ENCODE results near the gene PPM1M.

Gene PPM1M

DNA sequence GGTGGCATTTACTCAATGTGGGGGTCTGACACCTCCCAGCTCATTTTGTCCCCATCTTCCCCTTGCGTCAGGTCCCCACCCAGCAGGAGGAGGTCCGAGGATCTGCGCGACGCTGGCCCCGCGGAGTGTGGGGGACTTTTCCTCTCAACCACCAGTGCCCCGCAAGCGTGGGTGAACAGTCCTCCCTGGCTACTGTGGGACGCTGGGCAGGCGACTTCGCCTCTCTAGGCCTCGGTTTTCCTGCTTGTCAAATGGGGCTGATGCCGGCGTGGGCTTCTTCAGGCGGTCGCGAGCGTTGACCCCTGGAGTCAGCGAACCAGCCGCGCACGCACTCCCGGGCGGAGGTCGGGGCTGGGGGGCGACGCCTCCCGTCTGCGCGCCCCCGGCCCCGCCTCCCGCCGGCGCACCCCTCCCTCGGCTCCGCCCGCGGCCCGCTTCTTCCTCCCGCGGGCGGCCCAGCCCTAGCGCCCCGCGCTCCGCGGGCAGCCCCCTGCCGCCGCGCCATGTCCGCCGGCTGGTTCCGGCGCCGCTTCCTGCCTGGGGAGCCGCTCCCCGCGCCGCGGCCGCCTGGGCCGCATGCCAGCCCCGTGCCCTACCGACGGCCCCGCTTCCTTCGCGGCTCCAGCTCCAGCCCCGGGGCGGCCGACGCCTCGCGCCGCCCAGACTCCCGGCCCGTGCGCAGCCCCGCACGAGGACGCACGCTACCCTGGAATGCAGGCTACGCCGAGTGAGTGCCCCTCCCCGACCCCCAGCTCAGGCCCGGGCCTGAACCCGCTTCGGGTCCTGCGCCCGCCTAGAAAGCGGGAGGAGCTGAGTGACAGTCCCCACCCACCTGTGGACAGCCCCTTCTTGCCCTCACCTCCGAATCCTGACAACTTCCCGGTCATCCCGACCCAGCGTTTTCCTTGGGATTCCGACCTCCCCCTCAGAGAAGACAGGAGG lies at the start of gene PPM1M:
Gene PPM1M, plus strand, starts transcription at position 438 of the 942 bp plus-strand sequence. Its CDS starts 66 bp downstream, at position 504.
- Mint-ChIP-seq H3K27ac (no peak within 1 kb of the TSS), H3K9me3 (peaks cover 7% of the 10 kb centered on the region), H3K36me3 (ENCODE audit: low read depth) (peaks cover 7% of the 10 kb centered on the region), H3K4me1 (peaks cover 12% of the 10 kb centered on the region), H3K4me3 (peak within 1 kb of the TSS; percentile 76), H3K27me3 (ENCODE audit: low read depth, poor library complexity) (peaks cover 53% of the 10 kb centered on the region)
- peak; percentile 68 for DNase-seq
- TF ChIP-seq, protein P1, sequence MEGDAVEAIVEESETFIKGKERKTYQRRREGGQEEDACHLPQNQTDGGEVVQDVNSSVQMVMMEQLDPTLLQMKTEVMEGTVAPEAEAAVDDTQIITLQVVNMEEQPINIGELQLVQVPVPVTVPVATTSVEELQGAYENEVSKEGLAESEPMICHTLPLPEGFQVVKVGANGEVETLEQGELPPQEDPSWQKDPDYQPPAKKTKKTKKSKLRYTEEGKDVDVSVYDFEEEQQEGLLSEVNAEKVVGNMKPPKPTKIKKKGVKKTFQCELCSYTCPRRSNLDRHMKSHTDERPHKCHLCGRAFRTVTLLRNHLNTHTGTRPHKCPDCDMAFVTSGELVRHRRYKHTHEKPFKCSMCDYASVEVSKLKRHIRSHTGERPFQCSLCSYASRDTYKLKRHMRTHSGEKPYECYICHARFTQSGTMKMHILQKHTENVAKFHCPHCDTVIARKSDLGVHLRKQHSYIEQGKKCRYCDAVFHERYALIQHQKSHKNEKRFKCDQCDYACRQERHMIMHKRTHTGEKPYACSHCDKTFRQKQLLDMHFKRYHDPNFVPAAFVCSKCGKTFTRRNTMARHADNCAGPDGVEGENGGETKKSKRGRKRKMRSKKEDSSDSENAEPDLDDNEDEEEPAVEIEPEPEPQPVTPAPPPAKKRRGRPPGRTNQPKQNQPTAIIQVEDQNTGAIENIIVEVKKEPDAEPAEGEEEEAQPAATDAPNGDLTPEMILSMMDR (IDR thresholded peaks at IDR 0.05), result no peak

DNA sequence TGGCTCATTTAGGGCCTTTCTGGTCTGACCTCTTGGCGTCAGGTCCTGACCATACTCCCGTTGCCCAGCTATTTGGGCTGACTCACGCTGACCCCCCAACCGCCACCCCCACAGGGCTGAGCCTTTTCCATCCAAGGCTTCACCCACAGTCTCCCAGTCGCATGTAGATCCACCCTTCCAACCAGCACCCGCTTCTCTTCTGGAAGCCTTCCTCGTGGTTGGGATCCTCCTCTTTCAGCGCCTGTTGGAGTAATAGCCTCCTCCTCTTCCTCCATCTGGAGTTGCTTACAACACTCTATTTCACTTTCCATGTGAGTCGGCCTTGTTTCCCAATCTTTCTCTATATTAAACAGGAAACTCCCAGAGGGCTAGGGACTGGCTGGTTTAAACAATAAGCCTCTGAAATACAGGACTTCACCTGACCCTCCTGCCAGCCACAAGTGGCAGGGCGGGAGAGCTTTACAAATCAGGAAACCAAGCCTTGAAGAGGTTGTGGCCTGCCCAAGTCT lies 49.7 kb upstream of the PPM1M start:
- H3K4me3 Mint-ChIP-seq, result no peak overlapping the region
- TF ChIP-seq, protein P1 (IDR thresholded peaks at IDR 0.05), result no peak
- H3K4me1 Mint-ChIP-seq, result peaks cover 41% of the 10 kb centered on the region
- peaks cover 17% of the 10 kb centered on the region for H3K36me3 Mint-ChIP-seq (ENCODE audit: low read depth)
- peak overlapping the region; percentile 38 for H3K27ac Mint-ChIP-seq
- DNase-seq, result no peak
- peaks cover 15% of the 10 kb centered on the region for H3K27me3 Mint-ChIP-seq (ENCODE audit: low read depth, poor library complexity)
- no peaks in the 10 kb centered on the region for H3K9me3 Mint-ChIP-seq

DNA sequence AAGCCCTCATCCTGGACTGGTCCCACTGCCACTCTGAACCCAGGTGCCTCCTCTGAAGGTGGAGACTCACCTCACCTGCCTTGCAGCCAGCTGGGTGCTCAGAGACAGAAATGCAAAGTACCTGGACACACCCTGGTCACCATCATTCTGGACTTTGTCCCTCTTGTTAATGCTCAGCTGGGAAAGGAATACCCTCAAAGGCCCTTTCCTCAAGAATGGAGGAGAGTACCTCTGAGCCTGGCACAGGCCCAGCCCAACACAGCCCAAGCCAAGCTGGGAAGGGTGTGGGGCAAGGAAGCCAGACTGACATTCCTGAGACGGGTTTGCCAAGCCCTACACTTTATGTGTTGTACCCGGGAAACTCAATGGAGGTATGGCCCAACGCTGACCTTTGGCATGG lies 48.6 kb upstream of the PPM1M start:
- Mint-ChIP-seq H3K27ac (no peak overlapping the region), H3K9me3 (no peaks in the 10 kb centered on the region), H3K36me3 (ENCODE audit: low read depth) (peaks cover 28% of the 10 kb centered on the region), H3K4me3 (no peak overlapping the region), H3K27me3 (ENCODE audit: low read depth, poor library complexity) (peaks cover 15% of the 10 kb centered on the region), H3K4me1 (peaks cover 32% of the 10 kb centered on the region)
- no peak for DNase-seq
- TF ChIP-seq, protein P1 (IDR thresholded peaks at IDR 0.05), result no peak

GRCh38 chr3:52197499-52197841 lies 48.1 kb upstream of the PPM1M start:
- Mint-ChIP-seq H3K27me3 (ENCODE audit: low read depth, poor library complexity) (peaks cover 15% of the 10 kb centered on the region), H3K27ac (no peak overlapping the region), H3K9me3 (no peaks in the 10 kb centered on the region), H3K4me1 (peaks cover 32% of the 10 kb centered on the region), H3K4me3 (peak overlapping the region; percentile 73), H3K36me3 (ENCODE audit: low read depth) (peaks cover 33% of the 10 kb centered on the region)
- TF ChIP-seq, protein P1 (IDR thresholded peaks at IDR 0.05), result no peak
- DNase-seq, result no peak

DNA sequence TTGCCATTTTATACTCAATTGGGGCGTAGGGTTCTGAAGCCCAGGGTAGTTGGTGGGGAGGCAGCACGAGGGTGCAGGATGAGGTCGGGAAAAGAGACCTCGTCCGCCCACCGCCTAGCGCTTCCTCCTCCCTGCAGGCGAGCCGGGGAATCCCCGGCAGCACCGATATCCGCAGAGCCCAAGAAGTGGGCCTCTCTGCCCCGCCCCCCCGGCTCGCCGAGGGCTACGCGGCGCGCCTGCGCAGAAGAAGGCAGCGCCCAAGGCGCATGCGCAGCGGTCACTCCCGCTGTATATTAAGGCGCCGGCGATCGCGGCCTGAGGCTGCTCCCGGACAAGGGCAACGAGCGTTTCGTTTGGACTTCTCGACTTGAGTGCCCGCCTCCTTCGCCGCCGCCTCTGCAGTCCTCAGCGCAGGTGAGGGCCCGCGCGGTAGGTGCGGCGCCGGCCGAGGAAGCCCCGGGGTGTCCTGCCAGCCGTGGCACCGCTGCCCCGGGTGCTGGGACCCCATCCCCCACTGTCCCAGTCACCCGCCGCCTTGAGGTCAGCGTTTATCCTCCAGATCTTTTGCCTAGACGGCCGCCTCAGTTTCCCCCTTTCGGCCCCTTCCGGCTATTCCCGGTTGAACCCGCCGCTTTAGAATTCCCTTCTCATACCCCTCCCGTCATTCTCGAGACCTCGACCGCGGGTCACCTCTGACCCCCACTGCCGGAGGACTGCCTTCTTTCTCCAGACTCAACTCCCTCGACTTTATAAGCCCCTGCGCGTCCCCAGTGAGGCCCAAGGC lies 47.5 kb upstream of the PPM1M start, which contains the start of gene ALAS1:
Gene ALAS1, plus strand, starts transcription at position 319 of the 784 bp plus-strand sequence. CDS start 1,082 bp downstream, outside the sequence.
- Mint-ChIP-seq H3K4me1 (peaks cover 32% of the 10 kb centered on the region), H3K36me3 (ENCODE audit: low read depth) (peaks cover 36% of the 10 kb centered on the region)
- DNase-seq, result peak; percentile 98

More for the DNA sequence above, 47.5 kb upstream of the PPM1M start, which contains the start of gene ALAS1:
- Mint-ChIP-seq H3K27me3 (ENCODE audit: low read depth, poor library complexity) (peaks cover 12% of the 10 kb centered on the region), H3K27ac (no peak within 1 kb of the TSS), H3K4me3 (peak within 1 kb of the TSS; percentile 99), H3K9me3 (no peaks in the 10 kb centered on the region)
- TF ChIP-seq, protein P1 (IDR thresholded peaks at IDR 0.05), result peak; percentile 26
